SK-MEL-5 (cell line): ENCODE data around the gene PPIE. TPM values are rescaled to one million over a fixed set of nuclear protein-coding genes. Genes with fewer than 3 reads are reported as not detected.

Experiments
- DNase-seq: peaks from one replicate; pipeline ENCODE4 v3.0.0-alpha.2; 2016; ENCODE audit warnings: low read depth, low spot score
- in situ Hi-C: cut with HindIII; loops from 2 replicates; pipeline ENCODE4 v1.10.0; 2016; ENCODE audit warnings: low sequenced_read_pairs, high pct_unique_total_duplicates, low pct_unique_long_range_greater_than_20kb
- small RNA-seq, 2 experiments: library from RNA; depleted of rRNA; stranded (forward); fragments of <200 nt; gene quantifications; one replicate each; pipeline ENCODE3, GENCODE V24; 2014
- total RNA-seq: library from RNA; depleted of rRNA; stranded (reverse); fragments of >200 nt; shearing (Covaris generic); gene quantifications from 2 replicates; pipeline ENCODE4 v1.2.3, GENCODE V29; 2014; rRNA removed

PPIE gene
- total RNA-seq, 1 experiment from 2014 or later, result 33.3 TPM

DNA sequence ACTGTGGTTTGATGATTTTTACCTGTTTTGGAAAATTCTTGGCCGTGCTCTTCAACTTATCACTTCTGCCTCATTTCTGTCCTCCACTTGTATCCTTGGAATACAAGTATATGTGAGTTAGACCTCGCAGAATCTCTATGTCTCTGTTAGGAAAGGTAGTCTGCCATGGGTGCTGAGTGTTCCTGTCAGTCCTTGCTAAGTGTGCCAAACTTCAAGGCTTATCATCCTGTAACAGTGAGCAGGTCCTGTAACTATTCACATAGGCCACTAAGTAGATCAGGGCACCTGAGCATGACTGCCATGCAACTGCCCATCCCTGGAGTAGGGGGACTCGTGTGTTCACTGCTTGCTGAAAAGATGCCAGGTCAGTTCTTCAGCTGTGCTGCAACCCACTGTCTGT, 74.2 kb downstream of the PPIE start:
- in situ Hi-C loops, result no loop called here
- no peak for DNase-seq

Small RNAs within 50 kb of the gene (small RNA-seq; reads per million reads assigned to genes)
- gene AL033527.1 (0 reads per million in 2 experiments), gene RNU7-121P (0 to 0.05 reads per million in 2 experiments)

Other genes with a start within 250 kb of the PPIE start
- gene BMP8A, start 247.2 kb upstream of the PPIE start, total RNA-seq, result not detected in 2 replicates
- 111 and 112 TPM in 2 replicates for gene PABPC4, start 162.1 kb upstream of the PPIE start, total RNA-seq
- not detected in 2 replicates for gene HEYL, start 99.2 kb upstream of the PPIE start, total RNA-seq
- gene NT5C1A, start 66.8 kb upstream of the PPIE start, total RNA-seq, result 0.13 TPM in 2 replicates
- 0.93 and 1.3 TPM in 2 replicates for gene HPCAL4, start 47.4 kb upstream of the PPIE start, total RNA-seq
- gene OXCT2, start 32.5 kb downstream of the PPIE start, total RNA-seq, result 0.24 and 0.26 TPM in 2 replicates
- gene BMP8B, start 50.0 kb downstream of the PPIE start, total RNA-seq, result 5.2 and 6.2 TPM in 2 replicates
- gene TRIT1, start 144.6 kb downstream of the PPIE start, total RNA-seq, result 41.7 and 43.9 TPM in 2 replicates
- 4.1 and 5.1 TPM in 2 replicates for gene MYCL, start 163.0 kb downstream of the PPIE start, total RNA-seq
- 3.1 and 3.9 TPM in 2 replicates for gene MFSD2A, start 216.3 kb downstream of the PPIE start, total RNA-seq